Measurements from ENCODE around the gene GPR39. TPM values are rescaled to one million over a fixed set of nuclear protein-coding genes. Genes with fewer than 3 reads are reported as not detected.

GPR39 gene
- total RNA-seq, 1 donor from 2014 or later: 0.20 TPM

GRCh38 chr2:132484144-132484543, 67.5 kb downstream of the GPR39 start:
- no peak overlapping the region for H3K4me3 Mint-ChIP-seq (ENCODE audit: unreplicated experiment)
- H3K9me3 Mint-ChIP-seq (ENCODE audit: low read depth): no peaks in the 10 kb centered on the region
- no peaks in the 10 kb centered on the region for H3K36me3 Mint-ChIP-seq (ENCODE audit: low read depth)
- H3K27me3 Mint-ChIP-seq (ENCODE audit: low read depth): peaks cover 9% of the 10 kb centered on the region
- no peaks in the 10 kb centered on the region for H3K4me1 Mint-ChIP-seq (ENCODE audit: low read depth)
- no peak for DNase-seq (ENCODE audit: low spot score)
- TF ChIP-seq CTCF (IDR thresholded peaks at IDR 0.05): no peak
- H3K27ac Mint-ChIP-seq (ENCODE audit: unreplicated experiment): no peak overlapping the region

DNA sequence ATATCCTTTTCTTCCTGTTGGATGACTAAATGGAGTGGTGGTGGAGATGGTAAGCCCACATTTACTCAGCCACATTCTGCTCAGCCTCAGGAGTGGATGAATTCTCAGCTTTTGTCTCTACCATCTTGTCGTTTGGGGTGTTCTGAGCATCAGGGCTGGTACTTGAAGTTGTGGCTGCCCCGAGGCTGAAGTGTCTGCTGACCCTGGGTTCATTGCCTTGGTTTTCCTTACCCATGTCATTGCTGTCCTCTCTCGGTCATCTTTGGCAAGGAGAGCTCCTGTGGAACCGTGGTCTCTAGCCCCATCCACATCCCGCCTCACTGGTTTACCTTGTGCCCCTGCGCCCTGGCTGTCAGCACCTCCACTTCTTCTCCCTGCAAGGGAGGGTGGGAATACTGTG, 71.9 kb downstream of the GPR39 start:
- Mint-ChIP-seq H3K4me3 (ENCODE audit: unreplicated experiment) (no peak overlapping the region), H3K36me3 (ENCODE audit: low read depth) (no peaks in the 10 kb centered on the region), H3K27me3 (ENCODE audit: low read depth) (peaks cover 9% of the 10 kb centered on the region)

DNA sequence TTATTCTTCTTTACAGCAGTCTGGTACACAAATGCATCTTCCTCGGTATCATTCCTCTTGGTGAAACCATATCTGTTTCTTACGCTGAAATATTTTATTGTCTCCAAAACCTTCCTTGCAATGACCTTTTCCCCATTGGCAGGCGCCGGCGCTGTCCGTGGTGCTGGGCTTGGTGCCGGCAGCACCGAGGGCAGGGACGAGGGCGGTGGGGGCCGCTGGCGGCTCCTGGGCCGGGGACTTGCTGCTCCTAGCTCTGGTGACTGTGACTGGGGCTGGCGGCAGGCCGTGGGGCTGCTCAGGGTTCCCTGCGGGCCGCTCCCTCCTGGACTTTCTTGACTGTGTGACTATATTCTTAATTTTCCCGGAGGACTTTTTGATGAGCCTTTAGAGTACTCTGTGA, 72.5 kb downstream of the GPR39 start:
- Mint-ChIP-seq H3K27me3 (ENCODE audit: low read depth) (peaks cover 9% of the 10 kb centered on the region), H3K4me1 (ENCODE audit: low read depth) (no peaks in the 10 kb centered on the region), H3K36me3 (ENCODE audit: low read depth) (no peaks in the 10 kb centered on the region), H3K9me3 (ENCODE audit: low read depth) (no peaks in the 10 kb centered on the region), H3K4me3 (ENCODE audit: unreplicated experiment) (no peak overlapping the region), H3K27ac (ENCODE audit: unreplicated experiment) (no peak overlapping the region)
- no peak for TF ChIP-seq CTCF (IDR thresholded peaks at IDR 0.05)
- no peak for DNase-seq (ENCODE audit: low spot score)

More for the DNA sequence above, 71.9 kb downstream of the GPR39 start:
- Mint-ChIP-seq H3K27ac (ENCODE audit: unreplicated experiment) (no peak overlapping the region), H3K4me1 (ENCODE audit: low read depth) (no peaks in the 10 kb centered on the region), H3K9me3 (ENCODE audit: low read depth) (no peaks in the 10 kb centered on the region)
- no peak for DNase-seq (ENCODE audit: low spot score)
- TF ChIP-seq CTCF (IDR thresholded peaks at IDR 0.05): no peak

GRCh38 chr2:132495881-132496280, 79.3 kb downstream of the GPR39 start:
- H3K4me1 Mint-ChIP-seq (ENCODE audit: low read depth): no peaks in the 10 kb centered on the region
- H3K9me3 Mint-ChIP-seq (ENCODE audit: low read depth): peaks cover 4% of the 10 kb centered on the region

DNA sequence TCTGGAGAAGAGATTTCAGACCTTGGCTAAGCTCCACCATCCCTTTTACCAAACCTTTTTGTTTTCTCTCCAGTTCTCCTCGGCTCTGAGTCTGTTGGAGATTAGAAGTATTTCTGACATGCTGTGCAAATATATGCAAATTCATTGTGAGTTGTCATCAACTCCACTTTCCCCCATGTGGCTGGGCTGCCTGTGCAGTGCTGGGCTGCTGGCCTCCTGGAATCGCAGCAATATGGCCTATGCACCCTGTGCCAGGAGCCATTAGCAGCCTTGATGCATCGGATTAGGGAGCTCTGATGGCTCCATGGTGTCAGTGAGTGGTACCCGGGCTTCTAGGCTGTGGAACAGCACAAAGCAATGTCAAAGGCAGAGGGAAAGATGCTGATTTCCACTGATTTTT, 80.0 kb downstream of the GPR39 start:
- H3K36me3 Mint-ChIP-seq (ENCODE audit: low read depth): no peaks in the 10 kb centered on the region
- no peak overlapping the region for H3K4me3 Mint-ChIP-seq (ENCODE audit: unreplicated experiment)
- TF ChIP-seq CTCF (IDR thresholded peaks at IDR 0.05): no peak
- no peak overlapping the region for H3K27ac Mint-ChIP-seq (ENCODE audit: unreplicated experiment)
- no peaks in the 10 kb centered on the region for H3K4me1 Mint-ChIP-seq (ENCODE audit: low read depth)
- peaks cover 11% of the 10 kb centered on the region for H3K27me3 Mint-ChIP-seq (ENCODE audit: low read depth)
- H3K9me3 Mint-ChIP-seq (ENCODE audit: low read depth): peaks cover 9% of the 10 kb centered on the region
- DNase-seq (ENCODE audit: low spot score): no peak

More at GRCh38 chr2:132495881-132496280, 79.3 kb downstream of the GPR39 start:
- H3K36me3 Mint-ChIP-seq (ENCODE audit: low read depth): no peaks in the 10 kb centered on the region
- H3K4me3 Mint-ChIP-seq (ENCODE audit: unreplicated experiment): no peak overlapping the region
- H3K27me3 Mint-ChIP-seq (ENCODE audit: low read depth): peaks cover 11% of the 10 kb centered on the region
- no peak overlapping the region for H3K27ac Mint-ChIP-seq (ENCODE audit: unreplicated experiment)
- TF ChIP-seq CTCF (IDR thresholded peaks at IDR 0.05): no peak
- no peak for DNase-seq (ENCODE audit: low spot score)
